Heart left ventricle (tissue), 16 donors: ENCODE results near the gene RASGRP1. TPM values are rescaled to one million over a fixed set of nuclear protein-coding genes. Genes with fewer than 3 reads are reported as not detected.

Source experiments
- ATAC-seq, 4 donors: fragments of 200-7000 bp; cut with Tn5 transposase; one replicate each; pipeline ENCODE4 v1.9.1; 2020 to 2022; ENCODE audit warnings: moderate library complexity in 4 of 4, mild to moderate bottlenecking in 3 of 4, moderate number of reproducible peaks in 1 of 4
- DNase-seq, 5 donors: peaks; one replicate each; pipeline ENCODE4 v3.0.0-alpha.2; 2020
- H3K27ac ChIP-seq, 12 donors: fragments of 200-600 bp; sonication (generic) in 4 of 12; one replicate each; pipeline versions ENCODE4 v1.5.0 to v1.8.0; 2016 to 2022; ENCODE audit warnings: mild to moderate bottlenecking in 2 of 12
- H3K27me3 ChIP-seq, 9 donors: fragments of 200-600 bp; sonication (generic) in 2 of 9; one replicate each; pipeline versions ENCODE4 v1.5.1 to v1.8.0; 2016 to 2022; ENCODE audit warnings: mild to moderate bottlenecking in 3 of 9
- H3K36me3 ChIP-seq, 9 donors: fragments of 200-600 bp; sonication (generic) in 2 of 9; one replicate each; pipeline versions ENCODE4 v1.5.0 to v1.8.0; 2018 to 2022; ENCODE audit warnings: mild to moderate bottlenecking in 2 of 9
- H3K4me1 ChIP-seq, 12 donors: fragments of 200-600 bp; sonication (generic) in 4 of 12; one replicate each; pipeline versions ENCODE4 v1.5.0 to v1.8.0; 2016 to 2022; ENCODE audit warnings: mild to moderate bottlenecking in 3 of 12
- H3K4me3 ChIP-seq, 12 donors: fragments of 200-600 bp; sonication (generic) in 4 of 12; one replicate each; pipeline versions ENCODE4 v1.5.0 to v1.8.0; 2017 to 2022; ENCODE audit warnings: mild to moderate bottlenecking in 9 of 12, moderate library complexity in 4 of 12
- H3K9me3 ChIP-seq, 12 donors: fragments of 200-600 bp; sonication (generic) in 4 of 12; one replicate each; pipeline versions ENCODE4 v1.5.0 to v1.8.0; 2016 to 2022; ENCODE audit warnings: mild to moderate bottlenecking in 1 of 12
- POLR2A ChIP-seq, 2 donors: fragments of 450-650 bp; IDR thresholded peaks; one replicate each; pipeline ENCODE4 v1.6.1; 2017; ENCODE audit warnings: antibody characterized with exemption in 2 of 2, mild to moderate bottlenecking in 2 of 2, moderate library complexity in 2 of 2
- WGBS, 4 donors: extraction: QIAGEN DNeasy Blood & Tissue Kit in 2 of 4; methylation state at CpG; one replicate each; pipeline versions ENCODE4 v1.1.5 to v1.1.7; 2013 to 2018; 5-methylcytosine and 5-hydroxymethylcytosine counted together
- intact Hi-C, 10 donors: fragments of 100-400 bp; cut with DNase I; formaldehyde crosslinking; loops; one replicate each; pipeline versions ENCODE4 v1.11.1 to v1.14.2; 2022
- polyA plus RNA-seq, 2 donors: library from polyadenylated mRNA; stranded (reverse); fragments of 200-250 nt; gene quantifications; one replicate each; pipeline ENCODE4 v1.2.3, GENCODE V29; 2013
- total RNA-seq, 9 donors: library from RNA; depleted of rRNA in 2 of 9; stranded (reverse); fragments of >200 nt in 2 of 9; fragmentation: NEBNext Ultra II Directional in 3 of 9; extraction: Animal tissue kit (Norgen Biotek cat#: 25700) in 3 of 9; gene quantifications; one replicate each; pipeline versions ENCODE4 v1.1.0 to v1.2.4, GENCODE V29; 2016 to 2023
- TF ChIP-seq, protein P1 (sequence below), 12 donors: fragments of 200-600 bp; sonication (generic) in 4 of 12; IDR thresholded peaks; one replicate each; pipeline versions ENCODE4 v1.5.0 to v1.8.0; 2018 to 2022; ENCODE audit warnings: antibody characterized with exemption in 12 of 12, mild to moderate bottlenecking in 5 of 12
- donor health status: ischemic (EF 13 %, LVEDD 7.1; RV severe dilation, severe dysfunction).
- donor health status: healthy with polysubstance abuse.
- donor health status: DM: no; HTN: yes; CAD: no.
- donor health status: DM: no; HTN: no; CAD: no.
- donor health status: ischemic (EF 25% LVEDD 6.9; RV normal size, moderate dysfunction).
- donor health status: ischemic (EF 25% LVEDD 5.7; RV mildly dilated, moderate dysfunction).
- donor health status: healthy.
- donor health status: DM: yes; HTN: yes; CAD: no.
- donor health status: ischemic (EF 35%, LVEDD 5.7; RV mildly dilated, moderate dysfunction).
- donor health status: nonischemic (EF 11% LVEDD 7.7; RV severe dilation, severe dysfunction).
- donor health status: DM: yes; HTN: yes; CAD: no.
- donor health status: PGD.
- donor health status: ischemic (EF 29% LVEDD 5.4; RV normal size, mild dysfunction).
- donor health status: nonischemic (EF 23%, LVEDD 6.1; RV moderate dilation, normal function).

Gene RASGRP1
- total and polyA plus RNA-seq, 11 donors = 0.03 to 5.5 (median 0.54) TPM; not detected in 1

DNA sequence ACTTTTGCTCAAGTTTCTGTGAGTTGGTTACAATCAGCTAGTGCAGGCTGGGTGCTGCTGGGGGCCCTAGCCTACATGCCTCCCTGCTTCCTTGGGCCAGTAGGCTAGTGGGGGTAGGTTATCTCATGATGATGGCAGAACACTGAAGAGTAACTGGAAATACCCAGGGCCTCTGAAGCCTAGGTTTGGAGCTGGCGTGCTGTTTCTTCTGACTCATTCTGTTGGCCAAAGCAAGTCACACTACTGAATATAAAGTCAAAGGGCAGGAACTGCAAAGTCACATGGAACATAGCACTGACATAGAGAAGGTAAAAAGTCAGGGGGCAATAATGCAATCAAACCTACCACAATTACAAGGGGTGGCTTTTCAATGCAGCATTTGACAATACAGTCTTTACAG, 34.5 kb downstream of the RASGRP1 start:
- no peak overlapping the region for H3K27ac ChIP-seq
- intact Hi-C loops = no loop called here
- H3K27me3 ChIP-seq = no peaks in the 10 kb centered on the region
- DNase-seq = no peak
- TF ChIP-seq, protein P1, sequence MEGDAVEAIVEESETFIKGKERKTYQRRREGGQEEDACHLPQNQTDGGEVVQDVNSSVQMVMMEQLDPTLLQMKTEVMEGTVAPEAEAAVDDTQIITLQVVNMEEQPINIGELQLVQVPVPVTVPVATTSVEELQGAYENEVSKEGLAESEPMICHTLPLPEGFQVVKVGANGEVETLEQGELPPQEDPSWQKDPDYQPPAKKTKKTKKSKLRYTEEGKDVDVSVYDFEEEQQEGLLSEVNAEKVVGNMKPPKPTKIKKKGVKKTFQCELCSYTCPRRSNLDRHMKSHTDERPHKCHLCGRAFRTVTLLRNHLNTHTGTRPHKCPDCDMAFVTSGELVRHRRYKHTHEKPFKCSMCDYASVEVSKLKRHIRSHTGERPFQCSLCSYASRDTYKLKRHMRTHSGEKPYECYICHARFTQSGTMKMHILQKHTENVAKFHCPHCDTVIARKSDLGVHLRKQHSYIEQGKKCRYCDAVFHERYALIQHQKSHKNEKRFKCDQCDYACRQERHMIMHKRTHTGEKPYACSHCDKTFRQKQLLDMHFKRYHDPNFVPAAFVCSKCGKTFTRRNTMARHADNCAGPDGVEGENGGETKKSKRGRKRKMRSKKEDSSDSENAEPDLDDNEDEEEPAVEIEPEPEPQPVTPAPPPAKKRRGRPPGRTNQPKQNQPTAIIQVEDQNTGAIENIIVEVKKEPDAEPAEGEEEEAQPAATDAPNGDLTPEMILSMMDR (IDR thresholded peaks at IDR 0.05) = no peak
- TF ChIP-seq POLR2A (IDR thresholded peaks at IDR 0.05) = no peak
- H3K9me3 ChIP-seq = no peaks in the 10 kb centered on the region
- no peak overlapping the region for H3K4me3 ChIP-seq
- H3K4me1 ChIP-seq = peaks cover 0 to 5% (median 0%) of the 10 kb centered on the region in 12 donors
- 91 to 100% (median 95%) methylated on average over 1 of the region's 1 CpG for WGBS, 4 donors
- ATAC-seq = no peak
- H3K36me3 ChIP-seq = no peaks in the 10 kb centered on the region

DNA sequence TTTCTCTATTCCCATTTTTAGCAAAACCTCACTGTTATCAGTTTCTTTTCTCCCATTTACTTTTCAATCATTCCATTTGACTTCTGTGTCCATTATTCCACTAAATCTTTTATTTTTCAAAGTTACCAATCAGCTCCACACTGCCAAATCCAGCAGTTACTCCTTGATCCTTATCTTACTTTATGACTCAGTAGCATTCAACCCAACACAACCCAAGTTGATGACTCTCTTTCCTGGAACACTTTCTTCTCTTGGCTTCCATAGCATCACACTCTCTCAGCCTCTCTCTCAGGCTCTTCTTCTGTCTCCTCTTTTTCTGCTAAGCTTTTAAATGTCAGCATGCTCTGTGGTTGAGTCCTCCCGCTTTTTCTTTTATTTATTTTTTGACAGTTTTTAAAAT, 36.3 kb downstream of the RASGRP1 start:
- H3K4me3 ChIP-seq = no peak overlapping the region
- intact Hi-C loops = no loop called here
- WGBS, 4 donors = 96 to 100% (median 97%) methylated on average over 1 of the region's 1 CpG
- no peaks in the 10 kb centered on the region for H3K27me3 ChIP-seq
- no peak for TF ChIP-seq POLR2A (IDR thresholded peaks at IDR 0.05)
- TF ChIP-seq, protein P1 (IDR thresholded peaks at IDR 0.05) = no peak
- no peaks in the 10 kb centered on the region for H3K36me3 ChIP-seq
- H3K27ac ChIP-seq = no peak overlapping the region
- H3K4me1 ChIP-seq = no peaks in the 10 kb centered on the region
- DNase-seq (no peak), ATAC-seq (no peak)
- no peaks in the 10 kb centered on the region for H3K9me3 ChIP-seq

DNA sequence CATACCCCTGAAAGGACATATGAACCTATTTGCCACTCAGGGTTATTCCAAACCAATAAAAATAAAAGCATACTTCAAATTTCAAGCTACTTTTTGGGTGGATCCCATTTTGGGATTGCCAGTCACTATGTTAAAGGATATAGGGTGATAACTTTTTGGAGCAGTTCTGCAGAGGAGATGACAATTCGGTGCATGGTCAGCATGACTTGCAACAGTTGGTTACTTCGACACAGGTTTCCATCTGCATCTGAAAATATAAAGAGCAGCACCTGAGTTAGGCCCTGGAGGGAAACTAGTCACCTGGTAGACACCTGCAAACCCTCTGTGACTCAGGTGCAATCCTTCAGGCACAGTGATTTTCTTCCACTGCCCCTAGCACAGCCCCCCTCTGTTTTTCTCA, 38.5 kb downstream of the RASGRP1 start:
- ATAC-seq (no peak), DNase-seq (no peak)
- no peak for TF ChIP-seq POLR2A (IDR thresholded peaks at IDR 0.05)
- TF ChIP-seq, protein P1 (IDR thresholded peaks at IDR 0.05) = no peak
- WGBS, 4 donors = 85 to 94% (median 92%) methylated on average over 2 of the region's 2 CpGs
- Histone ChIP-seq H3K4me3 (no peak overlapping the region), H3K27ac (no peak overlapping the region), H3K27me3 (peaks cover 0 to 3% (median 0%) of the 10 kb centered on the region in 9 donors), H3K36me3 (no peaks in the 10 kb centered on the region), H3K9me3 (no peaks in the 10 kb centered on the region), H3K4me1 (no peaks in the 10 kb centered on the region)
- intact Hi-C loops = no loop called here

DNA sequence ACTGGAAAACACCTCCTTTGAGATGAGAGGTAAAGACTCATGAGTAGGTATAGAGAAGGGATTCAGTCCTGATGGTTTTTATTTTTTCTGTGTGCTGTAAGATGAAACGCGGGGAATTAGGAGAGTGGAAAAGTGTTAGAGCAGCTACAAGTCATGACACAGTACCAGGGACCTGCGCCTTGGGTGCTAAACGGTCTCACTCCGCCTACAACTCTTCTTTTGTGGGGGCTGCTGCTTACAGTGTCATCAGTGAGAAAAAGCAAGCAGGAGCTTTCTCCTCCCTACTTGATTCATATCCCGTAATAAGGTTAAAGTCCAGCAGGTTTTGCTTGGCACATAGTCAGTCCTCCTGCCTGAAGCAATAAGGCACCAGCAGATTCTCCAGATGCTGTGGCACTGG, 39.1 kb downstream of the RASGRP1 start:
- intact Hi-C loops = no loop called here
- H3K36me3 ChIP-seq = no peaks in the 10 kb centered on the region
- no peak for DNase-seq
- ATAC-seq = no peak
- no peak overlapping the region for H3K4me3 ChIP-seq
- peaks cover 0 to 9% (median 0%) of the 10 kb centered on the region in 9 donors for H3K27me3 ChIP-seq
- no peaks in the 10 kb centered on the region for H3K4me1 ChIP-seq
- 89 to 93% (median 91%) methylated on average over 6 of the region's 6 CpGs for WGBS, 4 donors
- no peak overlapping the region for H3K27ac ChIP-seq
- H3K9me3 ChIP-seq = no peaks in the 10 kb centered on the region
- TF ChIP-seq, protein P1 (IDR thresholded peaks at IDR 0.05) = no peak
- no peak for TF ChIP-seq POLR2A (IDR thresholded peaks at IDR 0.05)
